ENCODE measurements around the gene PROM1. TPM values are rescaled to one million over a fixed set of nuclear protein-coding genes. Genes with fewer than 3 reads are reported as not detected.

Gene PROM1
- total RNA-seq, 1 donor from 2014 or later, result 40.8 TPM

Other genes with a start within 250 kb of the PROM1 start
- gene FGFBP1, start 145.3 kb downstream of the PROM1 start, total RNA-seq, result not detected
- 0.58 TPM for gene FGFBP2, start 120.8 kb downstream of the PROM1 start, total RNA-seq
- gene TAPT1, start 142.4 kb upstream of the PROM1 start, total RNA-seq, result 45.9 TPM